Trophoblast cell (in vitro differentiated cells and primary cell): ENCODE data around the gene TMX3.

Source experiments
- DNase-seq, 2 donors: peaks; one replicate each; pipeline ENCODE4 v3.0.0-alpha.2; 2016
- H2AFZ ChIP-seq: 2 replicates; pipeline ENCODE4 v1.6.1; 2013; ENCODE audit warnings: low read length, moderate library complexity, mild to moderate bottlenecking; ENCODE audit not compliant: insufficient read depth, poor library complexity
- H2AK5ac ChIP-seq: 2 replicates; pipeline ENCODE4 v1.6.1; 2013; ENCODE audit warnings: mild to moderate bottlenecking, low read length
- H2BK120ac ChIP-seq: 2 replicates; pipeline ENCODE4 v1.6.1; 2013; ENCODE audit warnings: low read length, mild to moderate bottlenecking, moderate library complexity; ENCODE audit not compliant: insufficient read depth, poor library complexity
- H2BK12ac ChIP-seq: 2 replicates; pipeline ENCODE4 v1.6.1; 2013; ENCODE audit warnings: mild to moderate bottlenecking, low read length, moderate library complexity
- H2BK5ac ChIP-seq: 2 replicates; pipeline ENCODE4 v1.6.1; 2013; ENCODE audit warnings: low read length, low read depth, moderate library complexity, mild to moderate bottlenecking; ENCODE audit not compliant: poor library complexity
- H3K14ac ChIP-seq: 2 replicates; pipeline ENCODE4 v1.6.1; 2013; ENCODE audit warnings: mild to moderate bottlenecking, low read length
- H3K18ac ChIP-seq: 2 replicates; pipeline ENCODE4 v1.6.1; 2013; ENCODE audit warnings: mild to moderate bottlenecking, low read length
- H3K23ac ChIP-seq: 2 replicates; pipeline ENCODE4 v1.6.1; 2013; ENCODE audit warnings: low read length
- H3K27ac ChIP-seq: 2 replicates; pipeline ENCODE4 v1.5.1; 2013; ENCODE audit warnings: low read depth, mild to moderate bottlenecking, inconsistent platforms, low read length, moderate library complexity
- H3K27me3 ChIP-seq: 2 replicates; pipeline ENCODE4 v1.6.1; 2013; ENCODE audit warnings: inconsistent platforms, mild to moderate bottlenecking, low read length, moderate library complexity; ENCODE audit not compliant: insufficient read depth
- H3K36me3 ChIP-seq, 2 experiments: 1 replicate in 1 of 2; 2 replicates in 1 of 2; pipeline ENCODE4 v1.6.1; 2013; ENCODE audit warnings: low read length in 2 of 2, mild to moderate bottlenecking in 2 of 2, moderate library complexity in 1 of 2; ENCODE audit not compliant: insufficient read depth in 2 of 2, control insufficient read depth in 1 of 2
- H3K4ac ChIP-seq: 2 replicates; pipeline ENCODE4 v1.6.1; 2013; ENCODE audit warnings: low read depth, mild to moderate bottlenecking, low read length, moderate library complexity
- H3K4me1 ChIP-seq, 2 experiments: 1 replicate in 1 of 2; 2 replicates in 1 of 2; pipeline ENCODE4 v1.6.1; 2013; ENCODE audit warnings: low read length in 2 of 2, mild to moderate bottlenecking in 2 of 2, moderate library complexity in 1 of 2; ENCODE audit not compliant: insufficient read depth in 2 of 2, control insufficient read depth in 1 of 2
- H3K4me2 ChIP-seq: 2 replicates; pipeline ENCODE4 v1.6.1; 2013; ENCODE audit warnings: inconsistent platforms, mild to moderate bottlenecking, low read length, moderate library complexity
- H3K4me3 ChIP-seq: 2 replicates; pipeline ENCODE4 v1.5.1; 2013; ENCODE audit warnings: mild to moderate bottlenecking, low read depth, low read length, inconsistent platforms
- H3K79me1 ChIP-seq: one replicate; pipeline ENCODE4 v1.6.1; 2013; ENCODE audit warnings: low read length
- H3K79me2 ChIP-seq: 2 replicates; pipeline ENCODE4 v1.6.1; 2013; ENCODE audit warnings: low read length, mild to moderate bottlenecking; ENCODE audit not compliant: control insufficient read depth, insufficient read depth, poor library complexity
- H3K9ac ChIP-seq: 2 replicates; pipeline ENCODE4 v1.6.1; 2013; ENCODE audit warnings: mild to moderate bottlenecking, low read length
- H3K9me3 ChIP-seq: 2 replicates; pipeline ENCODE4 v1.6.1; 2013; ENCODE audit warnings: low read depth, mild to moderate bottlenecking, control low read depth, inconsistent platforms, low read length; ENCODE audit not compliant: insufficient read depth
- H4K12ac ChIP-seq: 2 replicates; pipeline ENCODE4 v1.6.1; 2013; ENCODE audit warnings: low read depth, mild to moderate bottlenecking, low read length, moderate library complexity
- H4K8ac ChIP-seq: 2 replicates; pipeline ENCODE4 v1.6.1; 2013; ENCODE audit warnings: low read depth, mild to moderate bottlenecking, low read length, moderate library complexity
- H4K91ac ChIP-seq: one replicate; pipeline ENCODE4 v1.6.1; 2013; ENCODE audit warnings: low read depth, mild to moderate bottlenecking, low read length, moderate library complexity
- WGBS: extraction: QIAGEN DNeasy Blood & Tissue Kit; methylation state at CpG from one replicate; pipeline ENCODE4 v1.1.7; 2013; ENCODE audit warnings: missing lambda C conversion rate; ENCODE audit not compliant: insufficient read length, insufficient coverage; ENCODE audit errors: extremely low coverage; 5-methylcytosine and 5-hydroxymethylcytosine counted together

The TMX3 gene

DNA sequence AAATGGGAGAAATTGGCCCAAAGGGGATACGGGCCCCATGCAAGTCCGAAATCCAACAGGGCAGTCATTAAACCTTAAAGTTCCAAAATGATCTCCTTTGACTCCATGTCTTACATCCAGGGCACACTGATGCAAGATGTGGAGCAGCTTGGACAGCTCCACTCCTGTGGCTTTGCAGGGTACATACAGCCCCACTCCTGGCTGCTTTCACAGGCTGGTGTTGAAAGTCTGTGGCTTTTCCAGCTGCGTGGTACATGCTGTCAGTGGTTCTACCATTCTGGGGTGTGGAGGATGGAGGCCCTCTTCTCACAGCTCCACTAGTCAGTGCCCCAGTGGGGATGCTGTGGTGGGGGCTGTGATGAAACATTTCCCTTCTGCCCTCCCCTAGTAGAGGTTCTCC, 8.6 kb upstream of the TMX3 start:
- peaks cover 6 to 11% of the 10 kb centered on the region in 2 experiments for H3K4me1 ChIP-seq
- H2AK5ac ChIP-seq, result no peak overlapping the region
- H2AFZ ChIP-seq, result no peak overlapping the region
- no peak overlapping the region for H3K9ac ChIP-seq
- H3K36me3 ChIP-seq, result no peaks in the 10 kb centered on the region
- H3K9me3 ChIP-seq, result no peaks in the 10 kb centered on the region
- no peak overlapping the region for H3K18ac ChIP-seq
- no peak overlapping the region for H2BK120ac ChIP-seq
- no peaks in the 10 kb centered on the region for H3K79me1 ChIP-seq
- H3K23ac ChIP-seq, result no peak overlapping the region
- WGBS, result no CpG with 5 or more reads among the region's 3 CpGs
- no peak overlapping the region for H3K4me2 ChIP-seq
- no peak overlapping the region for H4K91ac ChIP-seq
- no peaks in the 10 kb centered on the region for H3K27me3 ChIP-seq
- H2BK12ac ChIP-seq, result no peak overlapping the region
- no peak overlapping the region for H3K4ac ChIP-seq
- H3K4me3 ChIP-seq, result no peak overlapping the region
- no peak for DNase-seq
- no peak overlapping the region for H3K27ac ChIP-seq
- no peak overlapping the region for H2BK5ac ChIP-seq
- H4K8ac ChIP-seq, result no peak overlapping the region
- no peak overlapping the region for H4K12ac ChIP-seq
- H3K14ac ChIP-seq, result no peak overlapping the region
- no peaks in the 10 kb centered on the region for H3K79me2 ChIP-seq

DNA sequence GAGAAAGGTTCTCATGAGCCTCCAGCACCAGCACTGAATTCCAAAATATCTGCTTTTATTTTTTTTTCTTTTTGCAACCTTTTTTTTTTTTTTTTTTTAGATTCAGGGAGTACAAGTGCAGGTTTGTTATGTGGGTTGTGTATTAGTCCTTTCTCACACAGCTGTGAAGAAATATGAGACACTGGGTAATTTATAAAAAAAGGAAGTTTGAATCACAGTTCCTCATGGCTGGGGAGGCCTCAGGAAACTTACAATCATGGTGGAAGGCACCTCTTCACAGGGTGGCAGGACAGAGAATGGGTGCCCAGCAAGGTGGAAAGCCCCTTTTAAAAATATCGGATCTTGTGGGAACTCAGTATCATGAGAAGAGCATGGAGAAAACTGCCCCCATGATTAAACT, 7.9 kb upstream of the TMX3 start:
- no peak overlapping the region for H3K4me3 ChIP-seq
- H2BK120ac ChIP-seq, result no peak overlapping the region
- H4K91ac ChIP-seq, result no peak overlapping the region
- WGBS, result no CpG with 5 or more reads among the region's 1 CpG
- peaks cover 6 to 11% of the 10 kb centered on the region in 2 experiments for H3K4me1 ChIP-seq
- no peak overlapping the region for H3K18ac ChIP-seq
- no peak overlapping the region for H2BK5ac ChIP-seq
- no peaks in the 10 kb centered on the region for H3K36me3 ChIP-seq
- H2BK12ac ChIP-seq, result no peak overlapping the region
- H3K4ac ChIP-seq, result no peak overlapping the region
- no peaks in the 10 kb centered on the region for H3K79me1 ChIP-seq
- H3K9me3 ChIP-seq, result no peaks in the 10 kb centered on the region
- H3K23ac ChIP-seq, result no peak overlapping the region
- no peak overlapping the region for H3K9ac ChIP-seq
- peak in 1 of 2 donors; percentile 23 for DNase-seq
- H4K12ac ChIP-seq, result no peak overlapping the region
- no peak overlapping the region for H4K8ac ChIP-seq
- H3K79me2 ChIP-seq, result no peaks in the 10 kb centered on the region
- H3K27me3 ChIP-seq, result no peaks in the 10 kb centered on the region
- H3K14ac ChIP-seq, result no peak overlapping the region
- H2AFZ ChIP-seq, result no peak overlapping the region
- H3K4me2 ChIP-seq, result no peak overlapping the region
- no peak overlapping the region for H3K27ac ChIP-seq
- H2AK5ac ChIP-seq, result no peak overlapping the region

DNA sequence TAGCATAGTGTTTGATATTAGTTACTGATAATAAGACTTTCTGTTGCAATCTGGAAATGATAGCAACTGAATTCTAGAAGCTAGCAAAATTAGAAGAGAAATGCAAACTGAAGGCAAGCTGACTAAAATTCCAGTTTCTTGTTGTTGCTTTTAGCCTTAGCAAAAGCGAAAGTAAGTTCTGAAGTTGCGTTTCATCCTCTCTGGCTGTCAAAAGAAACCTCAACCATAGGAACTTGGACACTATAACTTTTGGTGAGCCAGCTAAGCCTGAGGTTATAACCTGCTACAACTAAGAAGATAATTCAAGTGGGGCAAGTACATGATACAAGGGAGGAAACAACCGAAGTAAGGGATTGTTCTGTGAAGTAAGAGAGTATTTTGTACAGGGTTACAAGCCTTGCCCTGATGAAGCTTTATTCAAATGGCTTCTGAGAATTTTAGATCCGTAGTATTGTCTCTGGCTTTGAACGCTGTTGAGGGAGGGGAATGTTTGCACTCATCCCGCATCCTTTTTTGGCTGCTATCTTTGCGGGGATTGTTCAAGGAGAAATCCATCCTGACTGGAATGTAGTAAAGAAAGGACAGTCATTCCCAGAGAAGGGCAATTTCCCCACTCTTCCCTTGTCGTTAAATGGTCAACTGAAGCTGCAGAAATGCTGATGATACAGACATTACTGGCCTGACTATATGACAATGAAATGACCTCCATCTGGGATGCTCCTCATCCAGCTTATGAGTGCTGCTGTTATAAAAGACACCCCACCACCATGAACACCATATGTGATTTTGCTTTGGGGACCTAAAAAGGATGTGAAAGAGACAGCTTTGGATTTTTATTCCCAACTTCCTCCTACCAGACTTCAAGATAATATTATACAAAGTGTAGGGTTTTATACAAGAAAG, 7.0 kb upstream of the TMX3 start:
- Histone ChIP-seq H3K18ac (no peak overlapping the region), H3K14ac (no peak overlapping the region), H3K27ac (no peak overlapping the region), H3K36me3 (no peaks in the 10 kb centered on the region), H2AFZ (no peak overlapping the region), H4K12ac (no peak overlapping the region), H2AK5ac (no peak overlapping the region), H2BK12ac (no peak overlapping the region), H2BK5ac (no peak overlapping the region), H3K79me1 (no peaks in the 10 kb centered on the region), H3K79me2 (no peaks in the 10 kb centered on the region), H3K23ac (no peak overlapping the region), H3K9ac (peak overlapping the region; percentile 40), H3K4me3 (no peak overlapping the region), H2BK120ac (no peak overlapping the region), H3K4me1 (peaks cover 6 to 11% of the 10 kb centered on the region in 2 experiments), H4K8ac (no peak overlapping the region), H3K27me3 (no peaks in the 10 kb centered on the region), H4K91ac (no peak overlapping the region), H3K4ac (no peak overlapping the region), H3K9me3 (no peaks in the 10 kb centered on the region), H3K4me2 (no peak overlapping the region)
- peak in 1 of 2 donors; percentile 16 for DNase-seq
- WGBS, result no CpG with 5 or more reads among the region's 8 CpGs

DNA sequence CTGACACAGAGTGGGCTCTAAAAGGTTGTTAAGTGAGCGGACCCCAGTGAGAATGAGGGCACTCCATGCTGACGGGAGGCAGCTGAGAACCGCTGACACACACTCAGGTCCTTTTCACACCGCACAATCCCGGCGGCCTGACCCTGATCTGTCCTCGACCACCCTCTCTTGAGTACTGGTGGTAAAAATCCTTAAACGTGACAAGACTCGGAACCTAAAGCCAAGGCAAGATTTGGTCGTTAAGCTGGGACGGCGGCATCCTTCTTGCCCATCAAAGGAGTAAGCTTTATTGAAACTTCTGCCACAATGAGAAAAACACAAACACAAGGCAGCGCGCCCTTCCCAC, 569 bp downstream of the TMX3 start:
- peak overlapping the region; percentile 74 for H4K91ac ChIP-seq
- peak overlapping the region; percentile 89 for H3K4me3 ChIP-seq
- H3K23ac ChIP-seq, result no peak overlapping the region
- peaks cover 6 to 14% of the 10 kb centered on the region in 2 experiments for H3K36me3 ChIP-seq
- H4K12ac ChIP-seq, result peak overlapping the region; percentile 70
- peak overlapping the region; percentile 87 for H4K8ac ChIP-seq
- H3K79me2 ChIP-seq, result peaks cover 7% of the 10 kb centered on the region
- no peak overlapping the region for H2BK12ac ChIP-seq
- H3K14ac ChIP-seq, result peak overlapping the region; percentile 86
- H2BK5ac ChIP-seq, result no peak overlapping the region
- peak overlapping the region; percentile 91 for H3K9ac ChIP-seq
- DNase-seq, result peak in 1 of 2 donors; percentile 34
- H2AK5ac ChIP-seq, result no peak overlapping the region
- H3K79me1 ChIP-seq, result peaks cover 3% of the 10 kb centered on the region
- no peaks in the 10 kb centered on the region for H3K9me3 ChIP-seq
- H2BK120ac ChIP-seq, result peak overlapping the region; percentile 49
- H3K27ac ChIP-seq, result no peak overlapping the region
- peak overlapping the region; percentile 85 for H2AFZ ChIP-seq
- H3K4me2 ChIP-seq, result peak overlapping the region; percentile 84
- peak overlapping the region; percentile 85 for H3K18ac ChIP-seq
- H3K4ac ChIP-seq, result peak overlapping the region; percentile 83
- H3K27me3 ChIP-seq, result no peaks in the 10 kb centered on the region
- WGBS, result no CpG with 5 or more reads among the region's 14 CpGs
- peaks cover 0 to 2% of the 10 kb centered on the region in 2 experiments for H3K4me1 ChIP-seq
